ENCODE measurements around the gene ARID1B. TPM values are rescaled to one million over a fixed set of nuclear protein-coding genes. Genes with fewer than 3 reads are reported as not detected.

The ARID1B gene
- total and polyA plus RNA-seq, 9 of the 15 experiments (the other 6 are each of a cell fraction or from before 2014, with no cell fraction given), result 12.5 to 50.5 (median 25.8) TPM

DNA sequence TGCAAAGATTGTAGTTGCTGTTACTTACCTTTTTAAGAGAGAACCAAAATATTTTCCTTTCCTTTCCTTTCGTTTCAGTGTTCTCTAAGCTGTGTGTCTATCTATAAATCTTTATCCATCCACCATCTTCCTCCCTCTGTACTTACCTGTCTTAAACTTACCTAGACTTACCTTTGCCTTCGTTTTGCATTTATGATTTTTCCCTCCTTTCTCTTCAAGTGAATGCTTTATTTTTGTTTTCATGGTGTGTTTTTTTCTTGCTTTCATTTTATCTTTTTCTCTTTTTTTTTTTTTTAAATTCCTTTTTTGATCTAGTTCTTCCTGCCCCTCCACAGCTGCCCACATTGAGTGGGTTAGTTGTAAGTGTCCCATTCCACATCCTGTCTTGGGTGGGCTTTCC is 26.2 kb downstream of the ARID1B start (continued):
- no peak for TF ChIP-seq ZNF609 (CRISPR knock-in tag; IDR thresholded peaks at IDR 0.05; ENCODE audit: borderline replicate concordance)
- TF ChIP-seq, protein P1, sequence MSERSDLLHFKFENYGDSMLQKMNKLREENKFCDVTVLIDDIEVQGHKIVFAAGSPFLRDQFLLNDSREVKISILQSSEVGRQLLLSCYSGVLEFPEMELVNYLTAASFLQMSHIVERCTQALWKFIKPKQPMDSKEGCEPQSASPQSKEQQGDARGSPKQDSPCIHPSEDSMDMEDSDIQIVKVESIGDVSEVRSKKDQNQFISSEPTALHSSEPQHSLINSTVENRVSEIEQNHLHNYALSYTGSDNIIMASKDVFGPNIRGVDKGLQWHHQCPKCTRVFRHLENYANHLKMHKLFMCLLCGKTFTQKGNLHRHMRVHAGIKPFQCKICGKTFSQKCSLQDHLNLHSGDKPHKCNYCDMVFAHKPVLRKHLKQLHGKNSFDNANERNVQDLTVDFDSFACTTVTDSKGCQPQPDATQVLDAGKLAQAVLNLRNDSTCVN (CRISPR knock-in tag; IDR thresholded peaks at IDR 0.05), result no peak
- no peak for TF ChIP-seq ZNF324 (CRISPR knock-in tag; IDR thresholded peaks at IDR 0.05)
- TF ChIP-seq ZNF121 (CRISPR knock-in tag; conservative IDR thresholded peaks at IDR 0.05), result no peak
- TF ChIP-seq RUNX1 (IDR thresholded peaks at IDR 0.05; ENCODE audit: low read depth), result no peak
